HG03064 (cell line): Measurements from ENCODE around the gene LAG3.

Source experiments
- ATAC-seq: cut with Tn5 transposase; IDR thresholded peaks from one replicate; pipeline ENCODE4 v1.9.1; 2021; ENCODE audit warnings: low read depth; ENCODE audit not compliant: unreplicated experiment

The LAG3 gene

DNA sequence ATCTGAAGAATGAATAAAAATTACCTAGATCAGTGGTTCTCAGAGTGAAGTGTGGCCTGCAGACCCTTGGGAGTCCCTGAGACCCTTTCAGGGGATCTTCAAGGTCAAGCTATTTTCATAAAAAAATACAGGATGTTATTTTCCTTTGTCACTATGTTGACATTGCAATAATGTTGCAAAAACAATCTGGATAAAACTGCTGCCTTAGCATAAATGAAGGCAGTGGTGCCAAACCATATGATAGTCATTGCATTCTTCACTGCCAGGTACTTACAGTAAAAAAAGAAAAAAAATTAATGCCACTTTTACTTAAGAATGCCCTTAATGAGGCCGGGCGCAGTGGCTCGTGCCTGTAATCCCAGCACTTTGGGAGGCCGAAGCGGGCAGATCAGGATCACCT lies 15.0 kb downstream of the LAG3 start:
- ATAC-seq, result no peak

- no peak for ATAC-seq
These were observed 16.9 kb downstream of the LAG3 start, which contains the start of gene CD4 for GRCh38 chr12:6788972-6789924. Gene CD4, plus strand, starts transcription at chr12:6789528. Its CDS starts 10,611 bp downstream, at chr12:6800139.

DNA sequence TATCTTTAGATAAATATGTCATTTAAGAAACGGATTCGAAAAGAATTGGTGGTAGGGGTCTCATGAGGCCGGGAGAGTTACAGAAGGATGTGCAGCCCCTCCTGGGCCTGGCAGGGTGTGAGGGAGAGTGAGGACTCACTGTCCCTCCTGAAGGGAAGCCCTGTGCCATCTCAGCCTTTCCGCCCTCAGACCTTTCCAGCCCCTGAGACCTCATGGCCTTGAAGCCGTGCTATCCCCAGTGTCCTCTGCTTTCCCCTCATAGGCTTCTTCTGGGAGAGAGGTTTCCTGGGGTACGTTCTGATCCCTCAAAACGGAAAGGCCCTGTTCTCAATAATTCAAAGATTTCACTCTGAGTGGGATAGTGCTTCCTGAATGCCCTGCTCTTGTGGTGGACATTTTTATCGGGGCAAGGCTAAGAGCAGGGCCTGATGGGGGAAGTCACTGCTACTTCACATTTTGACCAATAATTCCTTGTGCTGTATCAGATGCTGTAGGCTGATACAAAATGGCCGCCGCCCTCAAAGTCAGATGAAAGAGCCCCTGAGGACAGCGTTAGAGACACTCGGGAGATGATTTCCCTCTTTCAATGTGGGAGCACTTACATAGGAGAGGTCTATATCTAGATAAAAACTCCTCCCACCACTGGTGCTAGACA lies 18.3 kb downstream of the LAG3 start:
- ATAC-seq, result no peak

GRCh38 chr12:6791931-6792520 lies 19.7 kb downstream of the LAG3 start:
- ATAC-seq, result no peak

DNA sequence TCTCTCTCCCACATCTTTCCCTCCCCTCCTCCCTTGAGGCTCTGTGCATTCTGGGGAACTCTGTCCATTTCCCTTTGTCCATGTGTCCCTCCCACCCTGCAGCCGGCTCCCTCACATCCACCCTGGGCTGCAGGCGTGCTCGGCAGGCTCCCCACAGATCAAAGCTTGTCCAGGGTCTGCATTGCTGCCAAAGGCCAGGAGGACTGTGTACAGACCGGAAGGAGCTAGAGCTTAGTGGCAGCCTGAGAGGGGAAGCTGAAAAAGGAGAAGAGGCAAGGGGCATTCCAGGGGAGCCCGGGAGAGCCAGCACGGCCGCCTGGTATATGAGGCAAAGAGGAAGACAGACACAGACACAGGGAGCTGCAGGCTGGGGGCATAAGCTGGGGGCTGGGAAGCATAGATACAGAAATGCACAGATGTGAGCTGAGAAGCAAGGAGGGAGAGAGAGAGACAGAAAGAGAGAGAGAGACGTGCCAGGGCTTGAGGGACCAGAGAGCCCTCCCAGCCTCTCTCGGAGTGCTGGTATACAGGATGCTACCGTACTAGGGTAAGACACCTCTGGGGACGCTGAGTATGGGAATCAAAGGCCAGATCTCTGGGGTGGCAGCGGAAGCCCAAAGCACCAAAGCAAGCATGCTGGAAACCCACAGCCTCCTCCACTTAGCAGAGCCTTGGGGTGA lies 20.3 kb downstream of the LAG3 start:
- ATAC-seq, result no peak

DNA sequence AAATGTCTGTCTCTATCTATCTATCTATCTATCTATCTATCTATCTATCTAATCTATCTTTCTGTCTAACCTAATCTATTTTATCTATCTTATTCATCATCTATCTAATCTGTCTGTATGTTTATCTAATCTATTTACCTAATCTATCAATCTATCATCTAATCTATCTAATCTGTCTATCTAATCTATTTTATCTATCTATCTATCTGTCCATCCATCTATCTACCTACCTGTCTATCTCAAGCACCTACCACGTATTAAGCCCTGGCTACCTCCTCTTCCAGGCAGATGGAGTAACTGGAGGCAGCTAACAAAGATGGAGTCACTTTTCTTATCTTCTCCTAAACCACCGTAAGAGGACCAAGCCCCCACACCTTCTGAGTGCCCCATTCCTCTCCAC lies 22.8 kb downstream of the LAG3 start:
- ATAC-seq, result no peak

- no peak for ATAC-seq
These were observed 24.3 kb downstream of the LAG3 start for GRCh38 chr12:6796576-6796975.

- no peak for ATAC-seq
These were observed 26.8 kb downstream of the LAG3 start for GRCh38 chr12:6799147-6799546.

DNA sequence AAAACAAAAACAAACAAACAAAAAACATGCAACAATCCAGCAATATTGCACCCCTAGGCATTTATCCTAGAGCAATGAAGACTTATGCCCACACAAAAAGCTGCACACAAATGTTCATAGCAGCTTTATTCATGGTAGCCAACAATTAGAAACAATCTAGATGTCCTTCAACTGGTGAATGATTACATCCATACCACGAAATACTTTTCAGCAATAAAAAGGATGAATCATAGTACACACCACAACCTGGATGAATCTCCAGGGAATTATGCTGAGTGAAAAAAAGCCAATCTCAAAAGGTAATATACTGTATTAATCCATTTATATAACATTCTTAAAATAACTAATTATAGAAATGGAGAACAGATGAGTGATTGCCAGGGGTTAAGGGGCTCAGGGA lies 34.9 kb downstream of the LAG3 start:
- ATAC-seq, result no peak

GRCh38 chr12:6809056-6809455 lies 36.7 kb downstream of the LAG3 start:
- ATAC-seq, result no peak

- no peak for ATAC-seq
These were observed 38.4 kb downstream of the LAG3 start for GRCh38 chr12:6810758-6811157.

DNA sequence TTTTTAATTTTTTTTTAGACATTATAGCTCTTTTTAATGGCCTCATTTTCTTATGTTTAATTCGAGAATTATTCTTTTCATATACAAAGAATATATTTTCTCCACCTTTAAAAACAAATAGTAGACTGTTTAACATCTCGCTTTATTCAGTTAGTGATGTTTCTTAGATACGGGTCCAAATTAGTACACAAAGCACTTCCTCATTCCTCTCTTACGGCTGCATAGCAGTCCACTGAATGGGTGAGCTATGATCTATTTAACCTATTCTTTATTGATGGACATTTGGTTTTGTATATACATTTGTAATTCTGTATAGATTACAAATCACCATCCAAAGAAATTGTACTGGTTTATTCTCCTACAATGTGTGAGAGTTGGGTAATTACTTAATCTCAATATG lies 41.0 kb downstream of the LAG3 start:
- no peak for ATAC-seq

DNA sequence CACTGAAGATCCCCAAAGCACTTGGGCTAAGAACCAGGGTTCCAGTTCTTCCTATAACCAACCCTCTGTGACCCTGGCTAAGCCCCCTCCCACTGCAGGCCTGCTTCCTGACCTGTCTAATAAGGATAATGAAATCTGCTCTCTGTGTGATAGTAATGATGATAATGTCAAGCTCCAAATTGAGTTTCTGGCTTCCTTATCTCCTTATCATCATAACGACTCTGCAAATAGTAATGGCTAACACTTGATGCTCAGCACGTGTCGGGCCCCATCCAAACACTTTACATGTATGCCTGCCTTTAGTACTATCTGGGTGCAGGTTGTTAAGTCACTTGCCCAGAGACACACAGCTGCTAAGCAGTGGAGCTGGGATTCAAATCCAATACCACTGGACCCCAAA lies 44.3 kb downstream of the LAG3 start:
- no peak for ATAC-seq

DNA sequence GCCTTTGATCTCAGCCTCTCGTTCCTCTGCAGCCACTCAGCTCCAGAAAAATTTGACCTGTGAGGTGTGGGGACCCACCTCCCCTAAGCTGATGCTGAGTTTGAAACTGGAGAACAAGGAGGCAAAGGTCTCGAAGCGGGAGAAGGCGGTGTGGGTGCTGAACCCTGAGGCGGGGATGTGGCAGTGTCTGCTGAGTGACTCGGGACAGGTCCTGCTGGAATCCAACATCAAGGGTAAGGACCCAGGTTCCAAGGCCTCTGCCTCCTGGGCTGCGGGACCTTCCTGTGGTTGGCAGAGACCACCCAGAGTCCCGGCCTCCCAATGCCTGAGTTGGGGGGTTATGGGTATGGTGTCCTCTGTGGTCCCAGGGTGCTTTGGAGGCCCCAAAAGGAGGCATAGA lies 44.8 kb downstream of the LAG3 start:
- ATAC-seq, result no peak

DNA sequence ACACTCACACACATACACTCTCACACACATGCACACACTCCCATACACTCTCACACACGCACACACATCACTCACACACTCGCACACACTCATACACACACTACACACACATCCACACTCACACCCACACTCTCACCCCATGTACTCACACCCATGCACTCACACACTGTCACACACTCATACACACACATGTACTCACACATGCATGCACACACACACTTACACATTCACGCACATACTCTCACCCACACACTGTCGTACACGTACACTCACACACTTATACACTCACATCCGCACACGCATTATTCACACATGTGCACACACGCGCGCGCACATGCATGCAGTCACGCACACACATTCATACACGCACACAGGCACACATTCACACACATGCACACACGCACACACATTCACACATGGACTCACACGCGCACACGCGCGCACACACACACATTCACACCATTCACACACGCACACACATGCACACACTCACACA lies 45.4 kb downstream of the LAG3 start:
- no peak for ATAC-seq

DNA sequence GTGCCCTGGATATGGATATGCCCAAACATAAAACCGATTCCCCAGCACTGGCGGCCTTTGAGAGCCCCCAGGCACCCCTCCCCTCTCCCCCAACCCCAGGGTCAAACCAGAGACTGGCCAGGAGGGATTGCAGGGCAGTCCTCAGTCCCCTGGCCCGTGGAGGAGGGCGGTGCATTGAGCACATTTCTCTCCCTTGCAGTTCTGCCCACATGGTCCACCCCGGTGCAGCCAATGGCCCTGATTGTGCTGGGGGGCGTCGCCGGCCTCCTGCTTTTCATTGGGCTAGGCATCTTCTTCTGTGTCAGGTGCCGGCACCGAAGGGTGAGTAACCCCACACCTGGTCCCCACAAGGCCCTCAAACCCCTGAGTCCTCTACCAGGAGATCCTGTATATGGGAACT lies 45.9 kb downstream of the LAG3 start:
- ATAC-seq, result no peak

GRCh38 chr12:6818645-6819044 lies 46.3 kb downstream of the LAG3 start:
- no peak for ATAC-seq

GRCh38 chr12:6819106-6820030 lies 47.0 kb downstream of the LAG3 start:
- no peak for ATAC-seq

- ATAC-seq, result no peak
These were observed 47.8 kb downstream of the LAG3 start for GRCh38 chr12:6820166-6820565.
